Brain pericyte (primary cell): ENCODE measurements around the gene LPO.

Source experiments
- DNase-seq: peaks from one replicate; pipeline ENCODE4 v3.0.0-alpha.2; 2012; ENCODE audit warnings: low read depth, low spot score

LPO gene

DNA sequence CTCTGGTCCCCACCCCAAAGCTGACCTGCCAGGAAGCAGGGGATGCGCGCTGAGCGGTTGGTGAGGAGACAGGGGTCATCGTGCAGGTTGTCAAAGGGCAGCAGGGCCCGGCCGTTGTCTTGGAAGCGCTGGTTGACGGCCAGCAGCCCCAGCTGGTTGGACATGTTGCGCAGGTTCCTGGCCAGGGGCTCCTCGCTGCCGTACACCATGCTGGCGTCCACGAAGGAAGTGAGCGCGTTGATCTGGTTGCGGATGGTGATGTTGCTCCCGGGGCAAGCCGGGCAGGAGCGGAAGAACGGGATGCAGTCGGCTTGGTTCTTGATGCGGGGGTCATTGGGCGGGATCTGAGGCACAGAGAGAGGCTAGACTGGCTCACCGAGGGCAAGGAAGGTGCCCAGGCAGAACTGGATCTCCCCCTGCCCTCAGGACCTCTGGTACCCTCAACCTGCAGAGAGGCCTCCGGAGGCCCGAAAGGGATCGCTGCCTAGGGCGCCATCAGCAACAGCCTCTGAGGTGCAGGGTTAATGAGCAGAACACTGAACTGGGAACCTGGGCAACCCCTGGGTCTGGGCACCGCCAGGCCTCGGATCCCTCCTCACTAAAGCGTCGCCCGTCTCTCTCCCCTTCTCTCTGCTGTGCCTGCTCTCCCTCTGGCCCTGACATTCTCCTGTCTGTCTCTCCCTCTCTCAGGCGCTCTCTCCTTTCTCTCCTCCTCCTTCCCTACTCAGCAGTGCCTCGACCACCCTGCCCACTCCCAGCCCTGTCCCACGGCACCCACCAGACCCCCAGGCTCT is 39.6 kb downstream of the LPO start:
- DNase-seq, result no peak

- no peak for DNase-seq
Measured at GRCh38 chr17:58278661-58279015, 40.3 kb downstream of the LPO start.

GRCh38 chr17:58279016-58279711 is 40.8 kb downstream of the LPO start:
- DNase-seq, result no peak

DNA sequence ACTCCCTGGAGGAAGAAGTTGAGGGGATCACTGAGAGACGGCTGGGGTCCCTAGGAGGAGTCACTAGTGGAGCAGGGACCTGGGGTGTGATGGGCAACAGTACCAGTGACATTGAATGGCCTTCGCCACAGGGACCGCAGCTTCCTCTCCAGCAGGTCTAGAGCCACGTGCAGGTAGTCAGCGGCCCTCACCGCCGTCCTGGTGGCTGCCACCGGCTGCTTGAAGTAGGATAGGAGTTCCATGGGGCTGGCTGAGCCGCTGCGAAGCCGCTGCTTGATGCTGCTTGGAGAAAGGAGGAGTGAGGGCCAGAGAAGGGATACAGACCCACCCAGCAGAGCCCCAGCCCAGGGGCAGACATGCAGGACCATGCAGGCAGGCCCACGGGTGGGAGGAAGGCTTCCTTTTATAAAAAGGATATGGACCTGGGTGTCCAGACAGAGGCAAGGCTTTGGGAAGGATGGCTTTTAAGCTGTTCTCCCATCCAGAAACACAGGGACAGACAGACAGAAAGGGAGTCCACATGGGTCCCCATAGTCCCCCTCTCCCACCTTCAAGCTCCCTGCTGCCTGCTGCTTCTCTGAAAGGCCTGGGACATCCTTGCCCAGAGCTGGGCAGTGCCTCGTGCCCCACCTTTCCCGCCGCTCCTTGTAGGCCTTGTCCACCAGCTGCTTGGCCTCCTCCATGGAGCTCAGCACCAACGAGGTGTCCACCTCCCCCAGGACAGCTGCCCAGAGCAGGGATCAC is 41.5 kb downstream of the LPO start:
- no peak for DNase-seq

DNA sequence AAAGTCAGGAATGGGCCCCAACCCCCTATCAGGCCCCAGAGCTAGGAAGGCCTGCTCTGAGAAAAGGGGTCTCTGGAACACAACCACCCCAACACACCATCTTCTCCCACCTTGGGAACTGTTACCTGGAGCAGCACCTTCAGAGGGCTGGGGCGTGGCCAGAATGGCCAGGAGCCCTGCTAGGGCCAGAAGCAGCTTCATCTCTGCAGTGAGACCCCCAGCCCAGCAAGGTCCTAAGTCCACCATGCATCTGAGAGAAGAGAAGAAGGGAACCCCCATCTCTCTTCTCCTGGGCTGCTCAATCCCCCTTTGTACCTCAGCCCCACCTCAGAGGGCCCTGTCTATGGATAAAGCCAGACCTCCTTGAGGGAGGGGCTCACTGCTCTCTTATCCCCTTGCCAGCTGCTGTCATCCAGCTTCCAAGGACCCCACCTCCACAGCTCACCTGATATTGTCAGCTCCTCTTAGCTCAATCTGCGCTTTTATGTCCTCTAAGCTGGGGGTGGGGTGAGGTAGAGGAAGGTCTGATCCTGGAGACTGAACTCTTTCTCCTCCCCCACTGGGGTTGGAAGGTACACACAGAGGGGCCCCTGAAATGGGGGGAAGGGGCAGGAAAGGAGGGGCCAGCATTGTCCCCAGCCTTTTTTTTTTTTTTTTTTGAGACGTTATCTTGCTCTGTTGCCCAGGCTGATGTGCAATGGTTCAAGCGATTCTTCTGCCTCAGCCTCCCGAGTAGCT is 42.3 kb downstream of the LPO start, which contains the start of gene MPO:
Gene MPO, minus strand, starts transcription at position 456 of the 738 bp plus-strand sequence. Its CDS starts 177 bp downstream, at position 279.
- DNase-seq, result no peak

DNA sequence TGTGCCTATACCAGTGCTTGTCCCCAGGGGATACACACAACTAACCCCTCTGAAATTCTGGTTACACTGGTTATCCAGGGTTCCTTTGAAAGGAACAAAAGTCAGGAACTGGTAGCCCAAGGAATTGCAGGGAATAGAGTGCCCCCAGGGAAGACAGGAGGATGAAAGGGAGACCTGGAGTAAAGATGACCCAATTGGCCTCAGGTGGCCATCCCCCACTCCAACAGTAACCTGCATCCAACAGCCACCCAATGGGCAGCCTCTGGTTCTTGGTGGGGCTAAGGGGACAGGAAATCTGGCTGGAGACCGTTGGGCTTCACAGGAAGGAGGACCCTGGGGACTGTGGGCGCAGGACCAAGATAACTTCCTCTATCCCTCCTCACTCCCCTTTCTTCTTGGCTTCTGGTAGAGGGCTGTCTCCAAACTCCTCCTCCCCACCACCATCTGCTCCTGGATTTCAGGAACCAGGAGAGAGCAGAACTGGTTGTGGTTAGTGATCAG is 43.2 kb downstream of the LPO start:
- DNase-seq, result no peak

DNA sequence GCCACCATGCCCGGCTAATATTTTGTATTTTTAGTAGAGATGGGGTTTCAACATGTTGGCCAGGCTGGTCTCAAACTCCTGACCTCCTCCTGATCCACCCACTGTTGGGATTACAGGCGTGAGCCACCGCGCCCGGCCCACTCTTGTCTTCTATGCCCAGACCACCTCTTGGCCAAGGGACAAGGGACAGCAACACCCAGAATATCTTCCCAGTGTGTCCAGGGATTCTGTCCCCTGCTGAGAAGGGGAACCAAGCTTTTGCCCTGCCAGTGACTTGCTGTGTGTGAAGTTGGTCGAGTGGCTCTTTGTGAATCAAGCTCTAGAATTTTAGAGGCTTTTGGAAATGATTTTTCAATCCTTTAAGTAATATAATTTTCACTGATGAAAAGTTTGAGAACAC is 44.1 kb downstream of the LPO start:
- no peak for DNase-seq

DNA sequence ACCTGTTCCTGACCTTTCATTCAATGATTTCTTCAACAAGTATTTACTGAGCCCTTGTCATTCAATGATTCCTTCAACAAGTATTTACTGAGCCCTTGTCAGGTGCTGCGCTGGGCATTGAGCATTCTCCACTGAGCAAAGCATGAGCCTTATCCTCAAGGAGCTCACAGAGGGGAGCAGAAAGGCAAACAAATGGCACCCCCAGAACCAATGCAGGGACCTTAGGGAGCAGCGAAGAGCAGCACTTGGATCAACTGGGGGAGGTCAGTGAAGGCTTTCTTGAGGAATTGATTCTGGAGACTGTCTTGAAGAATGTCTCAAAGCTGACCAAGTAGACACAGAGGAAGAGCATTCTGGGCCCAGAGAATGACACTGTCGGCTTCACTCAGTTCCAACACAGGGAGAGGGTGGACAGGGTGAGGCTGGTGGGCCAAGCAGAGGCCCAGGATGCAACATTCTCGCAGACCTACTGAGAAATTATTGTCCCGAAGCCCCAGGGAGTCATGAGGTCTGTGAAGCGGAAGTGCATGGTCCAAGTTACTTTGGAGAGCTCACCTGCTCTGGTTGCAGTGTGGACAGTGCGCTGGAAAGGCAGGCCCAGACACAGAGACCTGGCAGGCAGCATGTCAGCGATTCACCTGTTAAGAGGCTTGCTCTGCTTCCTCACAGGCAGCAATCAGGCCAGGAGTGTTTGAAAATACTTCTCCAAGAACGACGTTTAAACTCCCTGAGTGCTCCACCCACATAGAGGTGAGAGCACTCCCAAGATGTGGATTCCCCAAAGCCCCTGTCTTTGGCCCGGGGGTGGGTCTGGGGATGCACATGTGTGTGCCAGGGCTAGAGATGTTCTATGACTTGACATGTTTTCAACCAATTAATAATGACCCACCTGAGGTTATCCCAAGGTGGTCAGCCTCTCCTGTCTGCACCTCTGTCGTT is 45.6 kb downstream of the LPO start:
- no peak for DNase-seq

- DNase-seq, result no peak
Measured at GRCh38 chr17:58284613-58285421, 46.4 kb downstream of the LPO start.

DNA sequence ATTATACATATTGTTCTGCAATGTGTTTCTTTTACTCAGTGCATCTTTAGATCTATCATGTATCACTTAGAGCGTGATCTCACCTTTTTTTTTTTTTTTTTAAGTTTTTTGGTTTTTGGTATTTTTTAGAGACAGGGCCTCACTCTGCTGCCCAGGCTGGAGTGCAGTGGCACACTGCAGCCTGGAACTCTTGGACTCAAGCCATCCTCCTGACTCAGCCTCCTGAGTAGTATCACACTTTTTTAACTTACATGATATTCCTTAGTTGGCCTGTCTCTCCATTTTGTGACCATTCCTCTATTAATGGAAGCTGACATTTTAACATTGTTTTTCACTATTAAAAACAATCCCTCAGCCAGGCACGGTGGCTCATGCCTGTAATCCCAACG is 47.0 kb downstream of the LPO start:
- no peak for DNase-seq

- DNase-seq, result no peak
Measured at GRCh38 chr17:58289869-58290268, 51.5 kb downstream of the LPO start.

DNA sequence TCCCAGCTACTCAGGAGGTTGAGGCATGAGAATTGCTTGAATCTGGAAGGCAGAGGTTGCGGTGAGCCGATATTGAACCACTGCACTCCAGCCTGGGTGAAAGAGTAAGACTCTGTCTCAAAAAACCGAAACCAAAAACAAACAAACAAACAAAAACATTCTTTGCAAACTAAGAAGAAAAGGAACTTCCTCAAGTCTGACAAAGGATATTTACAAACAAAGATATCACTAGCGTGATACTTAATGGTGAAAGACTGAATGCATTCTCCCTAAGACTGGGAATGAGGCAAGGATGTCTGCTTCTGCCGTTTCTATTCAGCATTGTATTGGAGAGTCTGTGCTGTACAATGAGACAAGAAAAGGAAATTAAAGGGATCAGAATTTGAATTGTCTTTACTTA is 52.9 kb downstream of the LPO start:
- DNase-seq, result no peak

GRCh38 chr17:58294034-58294433 is 55.6 kb downstream of the LPO start:
- no peak for DNase-seq

- no peak for DNase-seq
Measured at GRCh38 chr17:58300336-58300735, 62.0 kb downstream of the LPO start.

GRCh38 chr17:58301504-58302150 is 63.2 kb downstream of the LPO start:
- no peak for DNase-seq

- DNase-seq, result no peak
Measured at GRCh38 chr17:58302171-58302918, 64.0 kb downstream of the LPO start.

- no peak for DNase-seq
Measured at GRCh38 chr17:58302919-58303585, 64.7 kb downstream of the LPO start.
